Measurements from ENCODE around the gene HILPDA.

- TF ChIP-seq, protein P1, sequence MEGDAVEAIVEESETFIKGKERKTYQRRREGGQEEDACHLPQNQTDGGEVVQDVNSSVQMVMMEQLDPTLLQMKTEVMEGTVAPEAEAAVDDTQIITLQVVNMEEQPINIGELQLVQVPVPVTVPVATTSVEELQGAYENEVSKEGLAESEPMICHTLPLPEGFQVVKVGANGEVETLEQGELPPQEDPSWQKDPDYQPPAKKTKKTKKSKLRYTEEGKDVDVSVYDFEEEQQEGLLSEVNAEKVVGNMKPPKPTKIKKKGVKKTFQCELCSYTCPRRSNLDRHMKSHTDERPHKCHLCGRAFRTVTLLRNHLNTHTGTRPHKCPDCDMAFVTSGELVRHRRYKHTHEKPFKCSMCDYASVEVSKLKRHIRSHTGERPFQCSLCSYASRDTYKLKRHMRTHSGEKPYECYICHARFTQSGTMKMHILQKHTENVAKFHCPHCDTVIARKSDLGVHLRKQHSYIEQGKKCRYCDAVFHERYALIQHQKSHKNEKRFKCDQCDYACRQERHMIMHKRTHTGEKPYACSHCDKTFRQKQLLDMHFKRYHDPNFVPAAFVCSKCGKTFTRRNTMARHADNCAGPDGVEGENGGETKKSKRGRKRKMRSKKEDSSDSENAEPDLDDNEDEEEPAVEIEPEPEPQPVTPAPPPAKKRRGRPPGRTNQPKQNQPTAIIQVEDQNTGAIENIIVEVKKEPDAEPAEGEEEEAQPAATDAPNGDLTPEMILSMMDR (IDR thresholded peaks at IDR 0.05), result no peak
- no peak for TF ChIP-seq POLR2A (IDR thresholded peaks at IDR 0.05)
Observed at GRCh38 chr7:128420773-128421172, 34.9 kb upstream of the HILPDA start.
